Measurements from ENCODE around the gene TSPYL1.

Gene TSPYL1

DNA sequence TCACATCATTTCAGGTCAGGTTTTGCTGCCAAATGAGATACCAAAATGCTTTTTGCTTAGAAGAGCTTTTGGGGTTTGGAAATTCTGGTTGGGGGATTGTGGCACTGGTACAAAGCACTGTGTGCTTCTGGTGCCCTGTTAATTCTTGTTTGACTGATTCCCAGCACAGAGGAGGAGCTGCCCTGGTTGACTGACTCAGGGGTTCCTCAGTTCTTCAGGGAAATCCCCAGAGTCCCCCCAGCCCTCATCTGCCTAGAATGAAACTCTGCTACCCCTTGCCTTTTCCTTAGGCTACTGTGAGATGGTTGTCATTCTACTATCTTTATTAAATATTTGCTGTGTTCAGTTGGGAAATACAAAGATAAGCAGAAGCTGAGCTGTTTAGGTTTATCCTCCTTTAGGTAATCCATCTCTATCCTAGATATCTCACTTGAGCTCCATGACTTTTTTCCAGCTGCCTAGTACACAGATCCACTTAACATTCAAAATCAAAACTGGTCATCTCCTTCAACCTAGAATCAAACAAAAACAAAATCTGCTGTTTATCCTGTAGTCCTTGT, 24.9 kb upstream of the TSPYL1 start:
- H3K4me2 ChIP-seq (ENCODE audit: low read depth, low read length, poor library complexity, severe bottlenecking), result no peak overlapping the region

DNA sequence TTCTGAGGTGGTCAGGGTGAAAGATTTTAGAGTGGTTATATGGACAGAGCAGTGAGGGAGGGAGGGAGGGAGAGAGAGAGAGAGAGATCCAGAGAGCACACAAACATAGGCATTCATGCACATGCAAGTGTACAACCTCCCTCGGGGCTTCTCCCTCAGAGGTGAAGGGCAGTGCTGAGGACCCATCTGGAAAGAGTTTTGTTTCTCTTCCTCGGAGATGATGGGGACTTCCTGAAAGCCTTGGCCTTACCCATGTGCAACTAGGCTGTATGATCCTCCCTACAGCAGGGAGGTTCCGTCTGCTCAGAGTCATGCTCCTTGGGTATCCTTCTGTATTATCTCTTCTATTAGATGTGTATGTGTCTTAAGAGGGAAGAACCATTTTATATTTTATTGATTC, 21.4 kb upstream of the TSPYL1 start:
- TF ChIP-seq, protein P1, sequence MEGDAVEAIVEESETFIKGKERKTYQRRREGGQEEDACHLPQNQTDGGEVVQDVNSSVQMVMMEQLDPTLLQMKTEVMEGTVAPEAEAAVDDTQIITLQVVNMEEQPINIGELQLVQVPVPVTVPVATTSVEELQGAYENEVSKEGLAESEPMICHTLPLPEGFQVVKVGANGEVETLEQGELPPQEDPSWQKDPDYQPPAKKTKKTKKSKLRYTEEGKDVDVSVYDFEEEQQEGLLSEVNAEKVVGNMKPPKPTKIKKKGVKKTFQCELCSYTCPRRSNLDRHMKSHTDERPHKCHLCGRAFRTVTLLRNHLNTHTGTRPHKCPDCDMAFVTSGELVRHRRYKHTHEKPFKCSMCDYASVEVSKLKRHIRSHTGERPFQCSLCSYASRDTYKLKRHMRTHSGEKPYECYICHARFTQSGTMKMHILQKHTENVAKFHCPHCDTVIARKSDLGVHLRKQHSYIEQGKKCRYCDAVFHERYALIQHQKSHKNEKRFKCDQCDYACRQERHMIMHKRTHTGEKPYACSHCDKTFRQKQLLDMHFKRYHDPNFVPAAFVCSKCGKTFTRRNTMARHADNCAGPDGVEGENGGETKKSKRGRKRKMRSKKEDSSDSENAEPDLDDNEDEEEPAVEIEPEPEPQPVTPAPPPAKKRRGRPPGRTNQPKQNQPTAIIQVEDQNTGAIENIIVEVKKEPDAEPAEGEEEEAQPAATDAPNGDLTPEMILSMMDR (conservative IDR thresholded peaks at IDR 0.05; ENCODE audit: low read length), result no peak
- TF ChIP-seq EZH2phosphoT487 (IDR thresholded peaks at IDR 0.05; ENCODE audit: borderline replicate concordance), result no peak
- H3K9me3 ChIP-seq (ENCODE audit: insufficient read depth, low read depth, low read length), result peaks cover 6% of the 10 kb centered on the region; the same call in 1 of the 2 replicates

More for the DNA sequence above, 24.9 kb upstream of the TSPYL1 start:
- H3K27me3 ChIP-seq (ENCODE audit: insufficient read depth, low read length, poor library complexity, severe bottlenecking), result no peaks in the 10 kb centered on the region
- H3K9me2 ChIP-seq (replicated peaks; ENCODE audit: low read depth, low read length), result no peaks in the 10 kb centered on the region
- no peak overlapping the region for H3K4me3 ChIP-seq (ENCODE audit: low read length, poor library complexity, severe bottlenecking)
- H3K36me3 ChIP-seq (ENCODE audit: insufficient read depth, low read length), result no peaks in the 10 kb centered on the region
- H3K9me3 ChIP-seq (ENCODE audit: insufficient read depth, low read depth, low read length), result no peaks in the 10 kb centered on the region
- TF ChIP-seq, protein P1 (conservative IDR thresholded peaks at IDR 0.05; ENCODE audit: low read length), result no peak
- no peak for TF ChIP-seq EZH2phosphoT487 (IDR thresholded peaks at IDR 0.05; ENCODE audit: borderline replicate concordance)
- no peaks in the 10 kb centered on the region for H4K20me1 ChIP-seq (ENCODE audit: insufficient read depth, low read length, poor library complexity, severe bottlenecking)
- no peaks in the 10 kb centered on the region for H3K79me2 ChIP-seq (ENCODE audit: insufficient read depth, low read length)
- H3K4me1 ChIP-seq (ENCODE audit: insufficient read depth, low read length, poor library complexity, severe bottlenecking), result no peaks in the 10 kb centered on the region
- H2AFZ ChIP-seq (ENCODE audit: low read length), result no peak overlapping the region
- H3K9ac ChIP-seq (ENCODE audit: low read depth, low read length, poor library complexity, severe bottlenecking), result no peak overlapping the region
- no peaks in the 10 kb centered on the region for H3F3A ChIP-seq (ENCODE audit: low read depth)

DNA sequence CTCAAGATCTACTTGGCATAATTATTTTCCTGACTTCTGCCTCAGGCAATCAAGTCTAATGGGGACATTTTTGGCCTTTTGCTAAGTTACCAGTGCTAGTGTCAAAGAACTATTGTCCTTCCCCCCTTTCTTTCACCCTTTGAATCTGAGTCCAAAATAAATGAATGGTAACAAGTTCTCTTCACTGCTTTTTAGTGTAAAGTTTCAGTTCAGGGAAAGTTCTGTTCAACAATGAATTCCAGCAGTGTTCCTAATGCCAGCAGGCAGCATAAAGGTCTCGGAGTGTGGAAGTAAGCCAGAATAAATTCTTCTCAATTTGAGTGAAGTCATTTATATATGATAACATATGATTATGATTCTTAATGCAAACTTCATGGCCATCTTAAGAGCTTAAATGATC, 20.8 kb upstream of the TSPYL1 start:
- H3K4me1 ChIP-seq (ENCODE audit: insufficient read depth, low read length, poor library complexity, severe bottlenecking), result no peaks in the 10 kb centered on the region
- no peak overlapping the region for H3K9ac ChIP-seq (ENCODE audit: low read depth, low read length, poor library complexity, severe bottlenecking)
- H3K79me2 ChIP-seq (ENCODE audit: insufficient read depth, low read length), result no peaks in the 10 kb centered on the region
- peaks cover 6% of the 10 kb centered on the region; the same call in 1 of the 2 replicates for H3K9me3 ChIP-seq (ENCODE audit: insufficient read depth, low read depth, low read length)
- no peak for TF ChIP-seq EZH2phosphoT487 (IDR thresholded peaks at IDR 0.05; ENCODE audit: borderline replicate concordance)
- TF ChIP-seq, protein P1 (conservative IDR thresholded peaks at IDR 0.05; ENCODE audit: low read length), result no peak
- no peaks in the 10 kb centered on the region for H3K36me3 ChIP-seq (ENCODE audit: insufficient read depth, low read length)
- H2AFZ ChIP-seq (ENCODE audit: low read length), result no peak overlapping the region
- no peaks in the 10 kb centered on the region for H3F3A ChIP-seq (ENCODE audit: low read depth)
- H3K4me2 ChIP-seq (ENCODE audit: low read depth, low read length, poor library complexity, severe bottlenecking), result no peak overlapping the region
- no peaks in the 10 kb centered on the region for H3K9me2 ChIP-seq (replicated peaks; ENCODE audit: low read depth, low read length)
- no peaks in the 10 kb centered on the region for H4K20me1 ChIP-seq (ENCODE audit: insufficient read depth, low read length, poor library complexity, severe bottlenecking)
- H3K4me3 ChIP-seq (ENCODE audit: low read length, poor library complexity, severe bottlenecking), result no peak overlapping the region
- H3K27me3 ChIP-seq (ENCODE audit: insufficient read depth, low read length, poor library complexity, severe bottlenecking), result no peaks in the 10 kb centered on the region

More for the DNA sequence above, 21.4 kb upstream of the TSPYL1 start:
- H3K9me2 ChIP-seq (replicated peaks; ENCODE audit: low read depth, low read length), result no peaks in the 10 kb centered on the region
- H3K4me1 ChIP-seq (ENCODE audit: insufficient read depth, low read length, poor library complexity, severe bottlenecking), result no peaks in the 10 kb centered on the region
- H3K27me3 ChIP-seq (ENCODE audit: insufficient read depth, low read length, poor library complexity, severe bottlenecking), result no peaks in the 10 kb centered on the region
- no peak overlapping the region for H3K9ac ChIP-seq (ENCODE audit: low read depth, low read length, poor library complexity, severe bottlenecking)
- H3K79me2 ChIP-seq (ENCODE audit: insufficient read depth, low read length), result no peaks in the 10 kb centered on the region
- no peaks in the 10 kb centered on the region for H4K20me1 ChIP-seq (ENCODE audit: insufficient read depth, low read length, poor library complexity, severe bottlenecking)
- H2AFZ ChIP-seq (ENCODE audit: low read length), result no peak overlapping the region
- no peaks in the 10 kb centered on the region for H3F3A ChIP-seq (ENCODE audit: low read depth)
- H3K4me2 ChIP-seq (ENCODE audit: low read depth, low read length, poor library complexity, severe bottlenecking), result no peak overlapping the region
- no peaks in the 10 kb centered on the region for H3K36me3 ChIP-seq (ENCODE audit: insufficient read depth, low read length)
- H3K4me3 ChIP-seq (ENCODE audit: low read length, poor library complexity, severe bottlenecking), result no peak overlapping the region

Measured in Loucy (cell line).